HepG2 (cell line): ENCODE measurements around the gene PTTG1. TPM values are rescaled to one million over a fixed set of nuclear protein-coding genes. Genes with fewer than 3 reads are reported as not detected.
A peak's percentile ranks its signal among the peaks of the same experiment; 100 is the strongest.

Source experiments
- BCL6 ChIP-seq: IDR thresholded peaks from 2 replicates; pipeline ENCODE4 v1.6.1; 2016; ENCODE audit warnings: missing genetic modification reagents, missing compliant biosample characterization
- DPF2 ChIP-seq: sonication (generic); formaldehyde crosslinking; IDR thresholded peaks from 2 replicates; pipeline ENCODE4 v1.4.0; 2020; ENCODE audit warnings: mild to moderate bottlenecking, low read depth, missing genetic modification reagents, borderline replicate concordance
- HIVEP1 ChIP-seq: sonication (generic); formaldehyde crosslinking; IDR thresholded peaks from 2 replicates; pipeline ENCODE4 v1.4.0; 2020; ENCODE audit warnings: mild to moderate bottlenecking, missing genetic modification reagents
- KDM4B ChIP-seq: sonication (generic); formaldehyde crosslinking; IDR thresholded peaks from 2 replicates; pipeline ENCODE4 v1.4.0; 2020; ENCODE audit warnings: missing genetic modification reagents
- LCORL ChIP-seq, 2 experiments: fragments of 450-650 bp in 1 of 2; sonication (generic) in 1 of 2; formaldehyde crosslinking in 1 of 2; IDR thresholded peaks; 2 replicates each; pipeline versions ENCODE4 v1.5.0 to v1.6.1; 2017 to 2020; ENCODE audit warnings: antibody characterized with exemption in 1 of 2, missing genetic modification reagents in 1 of 2
- POGZ ChIP-seq: sonication (generic); formaldehyde crosslinking; IDR thresholded peaks from 2 replicates; pipeline ENCODE4 v1.4.0; 2020; ENCODE audit warnings: mild to moderate bottlenecking, missing genetic modification reagents
- PTBP1 ChIP-seq: fragments of 200-400 bp; formaldehyde crosslinking; IDR thresholded peaks from 2 replicates; pipeline ENCODE4 v1.6.1; 2018; ENCODE audit warnings: low read length, low read depth; ENCODE audit not compliant: poor library complexity, severe bottlenecking
- SP140L ChIP-seq: sonication (generic); formaldehyde crosslinking; IDR thresholded peaks from 2 replicates; pipeline ENCODE4 v1.4.0; 2020; ENCODE audit warnings: missing genetic modification reagents, borderline replicate concordance
- TEAD2 ChIP-seq: sonication (generic); formaldehyde crosslinking; IDR thresholded peaks from 2 replicates; pipeline ENCODE4 v1.9.0; 2021; ENCODE audit warnings: missing genetic modification reagents
- YY1 ChIP-seq: IDR thresholded peaks from 2 replicates; pipeline ENCODE4 v1.6.1; 2011; ENCODE audit warnings: low read length, low read depth, moderate library complexity, mild to moderate bottlenecking; ENCODE audit not compliant: insufficient read depth, insufficient replicate concordance
- ZNF264 ChIP-seq: sonication (generic); formaldehyde crosslinking; IDR thresholded peaks from 2 replicates; pipeline ENCODE4 v1.4.0; 2020; ENCODE audit warnings: missing genetic modification reagents
- ZNF431 ChIP-seq: sonication (generic); formaldehyde crosslinking; IDR thresholded peaks from 2 replicates; pipeline ENCODE4 v1.9.0; 2022; ENCODE audit warnings: missing genetic modification reagents, low read depth, mild to moderate bottlenecking, borderline replicate concordance
- ZNF451 ChIP-seq: sonication (generic); formaldehyde crosslinking; IDR thresholded peaks from 2 replicates; pipeline ENCODE4 v1.5.0; 2020; ENCODE audit warnings: mild to moderate bottlenecking, missing genetic modification reagents
- polyA plus RNA-seq, 8 experiments: library from polyadenylated mRNA; depleted of rRNA in 3 of 8; stranded (reverse) in 7 of 8; unstranded in 1 of 8; fragments of >200 nt; fragmentation: Illumina TruSeq in 4 of 8; extraction: Trizol in 4 of 8; gene quantifications; 2 replicates each; pipeline versions ENCODE4 v1.2.1 to v1.2.3, GENCODE V29; 2011 to 2016; ENCODE audit warnings: low read depth in 4 of 8, missing spikeins in 1 of 8, mixed read lengths in 1 of 8; ENCODE audit not compliant: insufficient read depth in 1 of 8
- total RNA-seq, 5 experiments: library from RNA; depleted of rRNA; stranded (reverse); fragments of >200 nt; fragmentation: Illumina TruSeq; extraction: Trizol; gene quantifications; 2 replicates each; pipeline ENCODE4 v1.2.3, GENCODE V29; 2016; ENCODE audit warnings: low read depth in 1 of 5
- TF ChIP-seq, protein P1 (sequence below), 2 experiments: fragments of 450-650 bp in 1 of 2; sonication (generic) in 1 of 2; formaldehyde crosslinking in 1 of 2; IDR thresholded peaks; 2 replicates each; pipeline versions ENCODE4 v1.6.1 to v1.8.0; 2016 to 2022; ENCODE audit warnings: antibody characterized with exemption in 1 of 2, mild to moderate bottlenecking in 1 of 2, missing genetic modification reagents in 1 of 2
- TF ChIP-seq, protein P2 (sequence below): IDR thresholded peaks from 2 replicates; pipeline ENCODE4 v1.6.1; 2016; ENCODE audit warnings: missing genetic modification reagents, missing compliant biosample characterization
- TF ChIP-seq, protein P3 (sequence below): sonication (generic); formaldehyde crosslinking; conservative IDR thresholded peaks from 2 replicates; pipeline ENCODE4 v1.4.0; 2020; ENCODE audit warnings: mild to moderate bottlenecking, missing genetic modification reagents, moderate library complexity

The PTTG1 gene
- total and polyA plus RNA-seq, 2 of the 13 experiments (the other 11 are each of a cell fraction or from before 2014, with no cell fraction given), result 102 to 161 TPM

DNA sequence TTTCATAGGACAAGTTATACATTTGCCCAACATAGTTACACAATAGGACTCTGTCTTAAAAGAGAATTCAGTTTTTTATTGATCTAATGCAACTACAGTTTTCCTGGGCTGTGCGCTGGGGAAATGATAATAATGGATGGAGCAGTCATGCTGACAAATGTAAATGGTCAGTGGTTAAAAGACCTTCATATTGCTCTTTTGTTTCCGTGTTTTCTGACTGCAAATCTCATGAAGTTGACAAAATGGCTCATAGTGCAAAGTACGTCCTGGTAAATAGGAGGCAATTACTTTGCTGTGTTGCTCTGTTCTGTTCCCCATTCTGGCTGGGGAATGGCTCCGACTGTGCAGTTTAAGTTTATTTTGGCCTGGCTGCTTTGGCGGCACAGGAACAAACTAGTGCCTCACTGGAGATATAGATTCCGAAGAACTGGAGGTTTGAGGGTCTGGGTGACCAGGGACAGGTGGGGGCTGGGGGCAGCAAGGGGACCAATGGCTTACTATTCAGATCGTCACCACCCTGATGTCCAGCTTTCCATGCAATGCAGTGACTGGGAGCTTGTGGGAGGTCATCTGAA is 54.3 kb downstream of the PTTG1 start (continued):
- TF ChIP-seq, protein P1, sequence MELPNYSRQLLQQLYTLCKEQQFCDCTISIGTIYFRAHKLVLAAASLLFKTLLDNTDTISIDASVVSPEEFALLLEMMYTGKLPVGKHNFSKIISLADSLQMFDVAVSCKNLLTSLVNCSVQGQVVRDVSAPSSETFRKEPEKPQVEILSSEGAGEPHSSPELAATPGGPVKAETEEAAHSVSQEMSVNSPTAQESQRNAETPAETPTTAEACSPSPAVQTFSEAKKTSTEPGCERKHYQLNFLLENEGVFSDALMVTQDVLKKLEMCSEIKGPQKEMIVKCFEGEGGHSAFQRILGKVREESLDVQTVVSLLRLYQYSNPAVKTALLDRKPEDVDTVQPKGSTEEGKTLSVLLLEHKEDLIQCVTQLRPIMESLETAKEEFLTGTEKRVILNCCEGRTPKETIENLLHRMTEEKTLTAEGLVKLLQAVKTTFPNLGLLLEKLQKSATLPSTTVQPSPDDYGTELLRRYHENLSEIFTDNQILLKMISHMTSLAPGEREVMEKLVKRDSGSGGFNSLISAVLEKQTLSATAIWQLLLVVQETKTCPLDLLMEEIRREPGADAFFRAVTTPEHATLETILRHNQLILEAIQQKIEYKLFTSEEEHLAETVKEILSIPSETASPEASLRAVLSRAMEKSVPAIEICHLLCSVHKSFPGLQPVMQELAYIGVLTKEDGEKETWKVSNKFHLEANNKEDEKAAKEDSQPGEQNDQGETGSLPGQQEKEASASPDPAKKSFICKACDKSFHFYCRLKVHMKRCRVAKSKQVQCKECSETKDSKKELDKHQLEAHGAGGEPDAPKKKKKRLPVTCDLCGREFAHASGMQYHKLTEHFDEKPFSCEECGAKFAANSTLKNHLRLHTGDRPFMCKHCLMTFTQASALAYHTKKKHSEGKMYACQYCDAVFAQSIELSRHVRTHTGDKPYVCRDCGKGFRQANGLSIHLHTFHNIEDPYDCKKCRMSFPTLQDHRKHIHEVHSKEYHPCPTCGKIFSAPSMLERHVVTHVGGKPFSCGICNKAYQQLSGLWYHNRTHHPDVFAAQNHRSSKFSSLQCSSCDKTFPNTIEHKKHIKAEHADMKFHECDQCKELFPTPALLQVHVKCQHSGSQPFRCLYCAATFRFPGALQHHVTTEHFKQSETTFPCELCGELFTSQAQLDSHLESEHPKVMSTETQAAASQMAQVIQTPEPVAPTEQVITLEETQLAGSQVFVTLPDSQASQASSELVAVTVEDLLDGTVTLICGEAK (IDR thresholded peaks at IDR 0.05), result no peak
- TF ChIP-seq, protein P1 (CRISPR knock-in tag; IDR thresholded peaks at IDR 0.05), result peak; percentile 35; the same call in 1 of the 2 replicates
- TF ChIP-seq HIVEP1 (CRISPR knock-in tag), result no peak
- peak; percentile 59; the same call in 1 of the 2 replicates for TF ChIP-seq ZNF431 (CRISPR knock-in tag)
- peak; percentile 63; the same call in 1 of the 2 replicates for TF ChIP-seq KDM4B
- TF ChIP-seq, protein P2, sequence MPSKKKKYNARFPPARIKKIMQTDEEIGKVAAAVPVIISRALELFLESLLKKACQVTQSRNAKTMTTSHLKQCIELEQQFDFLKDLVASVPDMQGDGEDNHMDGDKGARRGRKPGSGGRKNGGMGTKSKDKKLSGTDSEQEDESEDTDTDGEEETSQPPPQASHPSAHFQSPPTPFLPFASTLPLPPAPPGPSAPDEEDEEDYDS (CRISPR knock-in tag), result peak; percentile 83; the same call in 1 of the 2 replicates
- TF ChIP-seq BCL6 (CRISPR knock-in tag), result peak; percentile 81
- peak; percentile 67 for TF ChIP-seq YY1
- TF ChIP-seq TEAD2 (CRISPR knock-in tag), result no peak
- no peak for TF ChIP-seq PTBP1
- no peak for TF ChIP-seq SP140L (CRISPR knock-in tag)
- TF ChIP-seq ZNF451 (CRISPR knock-in tag), result no peak
- TF ChIP-seq, protein P3, sequence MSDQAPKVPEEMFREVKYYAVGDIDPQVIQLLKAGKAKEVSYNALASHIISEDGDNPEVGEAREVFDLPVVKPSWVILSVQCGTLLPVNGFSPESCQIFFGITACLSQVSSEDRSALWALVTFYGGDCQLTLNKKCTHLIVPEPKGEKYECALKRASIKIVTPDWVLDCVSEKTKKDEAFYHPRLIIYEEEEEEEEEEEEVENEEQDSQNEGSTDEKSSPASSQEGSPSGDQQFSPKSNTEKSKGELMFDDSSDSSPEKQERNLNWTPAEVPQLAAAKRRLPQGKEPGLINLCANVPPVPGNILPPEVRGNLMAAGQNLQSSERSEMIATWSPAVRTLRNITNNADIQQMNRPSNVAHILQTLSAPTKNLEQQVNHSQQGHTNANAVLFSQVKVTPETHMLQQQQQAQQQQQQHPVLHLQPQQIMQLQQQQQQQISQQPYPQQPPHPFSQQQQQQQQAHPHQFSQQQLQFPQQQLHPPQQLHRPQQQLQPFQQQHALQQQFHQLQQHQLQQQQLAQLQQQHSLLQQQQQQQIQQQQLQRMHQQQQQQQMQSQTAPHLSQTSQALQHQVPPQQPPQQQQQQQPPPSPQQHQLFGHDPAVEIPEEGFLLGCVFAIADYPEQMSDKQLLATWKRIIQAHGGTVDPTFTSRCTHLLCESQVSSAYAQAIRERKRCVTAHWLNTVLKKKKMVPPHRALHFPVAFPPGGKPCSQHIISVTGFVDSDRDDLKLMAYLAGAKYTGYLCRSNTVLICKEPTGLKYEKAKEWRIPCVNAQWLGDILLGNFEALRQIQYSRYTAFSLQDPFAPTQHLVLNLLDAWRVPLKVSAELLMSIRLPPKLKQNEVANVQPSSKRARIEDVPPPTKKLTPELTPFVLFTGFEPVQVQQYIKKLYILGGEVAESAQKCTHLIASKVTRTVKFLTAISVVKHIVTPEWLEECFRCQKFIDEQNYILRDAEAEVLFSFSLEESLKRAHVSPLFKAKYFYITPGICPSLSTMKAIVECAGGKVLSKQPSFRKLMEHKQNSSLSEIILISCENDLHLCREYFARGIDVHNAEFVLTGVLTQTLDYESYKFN, result peak; percentile 97
- no peak; the same call in 1 of the 2 replicates for TF ChIP-seq LCORL (IDR thresholded peaks at IDR 0.05)
- peak; percentile 90 for TF ChIP-seq LCORL (CRISPR knock-in tag; IDR thresholded peaks at IDR 0.05)
- peak; percentile 79 for TF ChIP-seq POGZ
- peak; percentile 87 for TF ChIP-seq DPF2 (CRISPR knock-in tag)
- peak; percentile 91 for TF ChIP-seq ZNF264 (CRISPR knock-in tag)
